CD8-positive, alpha-beta memory T cell (primary cell): ENCODE data around the gene DNASE1L1. TPM values are rescaled to one million over a fixed set of nuclear protein-coding genes. Genes with fewer than 3 reads are reported as not detected.

Source experiments
- CTCF ChIA-PET: fragments of 350-600 bp; sonication (Branson Sonifier 250); formaldehyde crosslinking; loops from one replicate; lab custom pipeline; 2021; ENCODE audit warnings: antibody characterized with exemption; lab: Charles Lee
- POLR2A ChIA-PET: fragments of 350-600 bp; sonication (Branson Sonifier 250); formaldehyde crosslinking; loops from one replicate; lab custom pipeline; 2021; ENCODE audit warnings: antibody characterized with exemption; lab: Charles Lee
- DNase-seq, 5 donors: peaks; one replicate each; pipeline versions ENCODE4 v3.0.0 to v3.0.0-alpha.2; 2020 to 2022; ENCODE audit warnings: mixed read lengths in 1 of 5
- H3K27ac ChIP-seq: one replicate; pipeline ENCODE4 v1.7.0; 2013; ENCODE audit warnings: low read depth, mild to moderate bottlenecking, low read length, moderate library complexity
- H3K27me3 ChIP-seq: 2 replicates; pipeline ENCODE4 v1.7.0; 2013; ENCODE audit warnings: low read length, mild to moderate bottlenecking; ENCODE audit not compliant: insufficient read depth, poor library complexity, severe bottlenecking
- H3K36me3 ChIP-seq: 2 replicates; pipeline ENCODE4 v1.7.0; 2013; ENCODE audit warnings: mild to moderate bottlenecking, low read length, moderate library complexity; ENCODE audit not compliant: insufficient read depth
- H3K4me1 ChIP-seq: 2 replicates; pipeline ENCODE4 v1.7.0; 2013; ENCODE audit warnings: mild to moderate bottlenecking, low read length, moderate library complexity; ENCODE audit not compliant: insufficient read depth
- H3K4me3 ChIP-seq: 2 replicates; pipeline ENCODE4 v1.7.0; 2013; ENCODE audit warnings: mild to moderate bottlenecking, low read length
- H3K9me3 ChIP-seq: 2 replicates; pipeline ENCODE4 v1.7.0; 2013; ENCODE audit warnings: mild to moderate bottlenecking, low read length
- H3K27ac Mint-ChIP-seq, 8 donors: one replicate each; pipeline ENCODE4 v1.8.0; 2020 to 2021; ENCODE audit warnings: mixed read lengths in 8 of 8, mild to moderate bottlenecking in 6 of 8, inconsistent platforms in 3 of 8, moderate library complexity in 3 of 8
- H3K27me3 Mint-ChIP-seq, 2 donors: one replicate each; pipeline ENCODE4 v1.8.0; 2020 to 2021; ENCODE audit warnings: mixed read lengths in 2 of 2, mild to moderate bottlenecking in 1 of 2, moderate library complexity in 1 of 2
- H3K36me3 Mint-ChIP-seq, 3 donors: one replicate each; pipeline ENCODE4 v1.8.0; 2020 to 2021; ENCODE audit warnings: mixed read lengths in 3 of 3, inconsistent platforms in 1 of 3, mild to moderate bottlenecking in 1 of 3
- H3K4me1 Mint-ChIP-seq, 3 donors: one replicate each; pipeline ENCODE4 v1.8.0; 2020 to 2021; ENCODE audit warnings: mixed read lengths in 3 of 3, inconsistent platforms in 1 of 3, mild to moderate bottlenecking in 1 of 3
- H3K4me3 Mint-ChIP-seq, 7 donors: one replicate each; pipeline ENCODE4 v1.8.0; 2020 to 2021; ENCODE audit warnings: mixed read lengths in 7 of 7, mild to moderate bottlenecking in 6 of 7, moderate library complexity in 4 of 7, inconsistent platforms in 2 of 7
- H3K9me3 Mint-ChIP-seq, 5 donors: one replicate each; pipeline ENCODE4 v1.8.0; 2020 to 2022; ENCODE audit warnings: mixed read lengths in 5 of 5, mild to moderate bottlenecking in 3 of 5, moderate library complexity in 2 of 5, inconsistent platforms in 1 of 5
- polyA plus RNA-seq: library from polyadenylated mRNA; unstranded; fragments of 300-500 nt; fragmentation: Illumina TruSeq; gene quantifications from one replicate; pipeline ENCODE4 v1.2.3, GENCODE V29; 2021
- total RNA-seq, 2 experiments: library from RNA; stranded (reverse); gene quantifications; one replicate each; pipeline ENCODE4 v1.2.3, GENCODE V29; 2021

Gene DNASE1L1
- total and polyA plus RNA-seq, 3 experiments from 2014 or later = 9.8 to 19.1 (median 10.1) TPM

DNA sequence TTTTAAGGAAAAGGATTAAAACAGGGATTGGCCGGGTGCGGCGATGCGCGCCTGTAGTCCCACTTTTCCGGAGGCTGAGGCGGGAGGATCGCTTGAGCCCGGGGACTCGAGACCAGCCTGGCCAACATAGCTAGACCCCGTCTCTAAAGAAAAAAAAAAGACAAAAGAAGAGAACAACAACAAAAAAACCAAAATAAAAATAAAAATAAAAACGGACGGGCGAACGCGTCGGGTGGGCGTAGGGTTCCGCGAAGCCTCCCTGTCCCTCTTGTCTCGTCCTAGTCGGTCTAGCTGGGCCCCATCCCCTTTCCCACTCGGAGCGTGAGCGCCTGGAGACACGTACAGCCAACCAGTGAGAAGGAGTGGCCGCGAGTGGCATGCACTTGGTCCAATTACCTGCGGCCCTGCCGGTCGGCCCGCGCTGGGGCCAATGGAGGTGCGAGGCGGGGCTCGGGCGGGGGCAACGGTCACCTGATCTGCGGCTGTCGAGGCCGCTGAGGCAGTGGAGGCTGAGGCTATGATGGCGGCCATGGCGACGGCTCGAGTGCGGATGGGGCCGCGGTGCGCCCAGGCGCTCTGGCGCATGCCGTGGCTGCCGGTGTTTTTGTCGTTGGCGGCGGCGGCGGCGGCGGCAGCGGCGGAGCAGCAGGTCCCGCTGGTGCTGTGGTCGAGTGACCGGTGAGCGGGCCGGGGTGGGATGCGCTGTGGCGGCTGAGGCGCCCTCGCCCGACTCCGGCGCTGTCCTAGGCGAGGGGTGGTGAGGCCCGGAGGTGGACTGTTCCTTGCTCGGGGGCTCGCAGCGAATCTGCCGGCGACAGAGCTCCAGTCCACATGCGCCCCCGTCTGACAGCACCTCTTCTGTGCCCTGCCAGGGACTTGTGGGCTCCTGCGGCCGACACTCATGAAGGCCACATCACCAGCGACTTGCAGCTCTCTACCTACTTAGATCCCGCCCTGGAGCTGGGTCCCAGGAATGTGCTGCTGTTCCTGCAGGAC is 19.4 kb upstream of the DNASE1L1 start, which contains the start of gene ATP6AP1:
ATP6AP1 (plus strand) TSS at position 502 of the 996 bp plus-strand sequence; CDS start at position 518, 16 bp downstream.
- H3K9me3 Mint-ChIP-seq = peaks cover 0 to 2% (median 0%) of the 10 kb centered on the region in 5 donors
- no peaks in the 10 kb centered on the region for H3K9me3 ChIP-seq
- H3K36me3 ChIP-seq = no peaks in the 10 kb centered on the region
- H3K27ac Mint-ChIP-seq = peak within 1 kb of the TSS; percentile 65 to 93 (median 87)
- peak; percentile 77 to 93 (median 87) for DNase-seq
- ChIA-PET CTCF (interaction anchor here (0.9 to 1.7 kb wide), 5 partner anchors 13 to 30 kb away, joined by 3 to 5 read pairs (median 4); partner anchors contain the start of gene RPL10), POLR2A (interaction anchor here (0.6 to 2.3 kb wide), 6 partner anchors 13 to 62 kb away, joined by 3 to 12 read pairs (median 4); partner anchors contain the start of gene SLC10A3)
- H3K4me1 ChIP-seq = peaks cover 14% of the 10 kb centered on the region
- peaks cover 21 to 26% (median 21%) of the 10 kb centered on the region in 3 donors for H3K4me1 Mint-ChIP-seq
- peak within 1 kb of the TSS; percentile 61 for H3K27ac ChIP-seq
- peaks cover 0 to 24% (median 0%) of the 10 kb centered on the region in 3 donors for H3K36me3 Mint-ChIP-seq
- H3K27me3 Mint-ChIP-seq = peaks cover 0 to 2% of the 10 kb centered on the region in 2 donors
- H3K4me3 Mint-ChIP-seq = peak within 1 kb of the TSS; percentile 74 to 92 (median 83)
- peak within 1 kb of the TSS; percentile 59 for H3K4me3 ChIP-seq
- no peaks in the 10 kb centered on the region for H3K27me3 ChIP-seq

DNA sequence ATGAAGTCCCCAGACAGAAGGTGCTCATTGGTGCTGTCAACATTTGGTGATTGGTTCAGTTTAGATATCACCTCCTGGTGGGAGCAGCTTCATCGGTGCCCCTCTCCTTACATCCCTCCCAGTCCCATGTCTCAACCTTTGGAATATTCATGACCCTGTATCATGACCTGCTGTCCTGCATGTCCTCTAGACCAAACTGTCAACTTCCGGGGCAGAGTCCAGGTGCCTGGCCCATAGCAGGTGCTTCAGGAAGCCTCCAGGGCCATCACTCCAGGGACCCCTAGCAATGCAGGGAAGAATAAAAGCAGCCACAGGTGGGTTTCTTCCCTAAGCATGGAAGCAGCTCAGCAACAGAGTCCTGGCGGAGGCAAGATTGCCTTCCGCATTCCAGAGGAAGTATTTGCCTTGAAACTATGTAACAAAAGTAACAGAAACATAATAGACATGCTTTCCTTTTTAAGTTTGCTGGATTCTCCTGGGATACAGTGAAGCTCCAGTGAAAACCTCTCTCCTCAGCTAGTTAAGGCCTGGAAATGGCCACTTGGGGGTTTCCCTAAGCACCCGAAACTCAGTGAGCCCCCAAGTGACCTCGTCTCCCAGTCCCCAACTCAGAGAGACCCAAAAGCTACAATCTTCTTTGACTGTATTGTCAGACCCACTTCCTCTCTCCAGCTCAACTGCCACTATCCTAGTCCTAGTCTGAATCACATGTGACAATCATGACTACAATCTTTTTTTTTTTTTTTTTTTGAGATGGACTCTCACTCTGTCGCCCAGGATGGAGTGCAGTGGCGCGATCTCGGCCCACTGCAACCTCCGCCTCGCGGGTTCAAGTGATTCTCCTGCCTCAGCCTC is 18.1 kb upstream of the DNASE1L1 start:
- H3K4me1 ChIP-seq = peaks cover 14% of the 10 kb centered on the region
- Mint-ChIP-seq H3K27ac (peak overlapping the region in 4 of 8 donors; percentile 63 to 93 (median 76)), H3K36me3 (peaks cover 0 to 12% (median 0%) of the 10 kb centered on the region in 3 donors), H3K4me1 (peaks cover 21 to 26% (median 21%) of the 10 kb centered on the region in 3 donors), H3K9me3 (peaks cover 0 to 2% (median 0%) of the 10 kb centered on the region in 5 donors), H3K4me3 (peak overlapping the region in 1 of 7 donors; percentile 20), H3K27me3 (peaks cover 0 to 2% of the 10 kb centered on the region in 2 donors)
- DNase-seq = no peak
- no peaks in the 10 kb centered on the region for H3K36me3 ChIP-seq
- H3K27me3 ChIP-seq = no peaks in the 10 kb centered on the region
- ChIA-PET POLR2A (interaction anchor here (0.7 to 0.8 kb wide), 2 partner anchors 61 to 98 kb away, joined by 3 to 7 read pairs; no protein-coding TSS in a partner anchor), CTCF (interaction anchor here (0.9 kb wide), 1 partner anchor 18 kb away, joined by 4 read pairs; no protein-coding TSS in a partner anchor)
- H3K9me3 ChIP-seq = no peaks in the 10 kb centered on the region
- H3K27ac ChIP-seq = no peak overlapping the region
- H3K4me3 ChIP-seq = no peak overlapping the region

DNA sequence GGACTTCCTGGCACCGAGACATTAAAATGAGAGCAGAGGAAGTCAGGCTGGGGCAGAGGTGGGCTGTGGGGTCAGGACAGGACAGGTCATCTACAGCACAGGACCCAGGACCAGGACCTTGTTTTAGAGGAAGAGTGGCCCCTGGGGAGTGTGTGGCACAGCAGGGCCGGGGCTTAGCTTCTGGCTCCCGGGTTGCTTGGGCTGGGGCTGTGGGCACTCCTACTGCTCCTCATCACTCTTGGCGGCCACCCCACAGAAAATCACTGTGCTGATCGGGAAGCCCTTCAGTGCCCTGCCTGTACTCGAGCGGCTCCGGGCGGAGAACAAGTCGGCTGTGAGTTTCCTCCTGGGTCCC is 11.3 kb upstream of the DNASE1L1 start:
- no peak overlapping the region for H3K4me3 Mint-ChIP-seq
- POLR2A ChIA-PET = interaction anchor here (0.6 kb wide), 1 partner anchor 54 kb away, joined by 10 read pairs; no protein-coding TSS in a partner anchor
- H3K4me1 ChIP-seq = no peaks in the 10 kb centered on the region
- no peak for DNase-seq
- no peaks in the 10 kb centered on the region for H3K9me3 ChIP-seq
- H3K27me3 ChIP-seq = no peaks in the 10 kb centered on the region
- H3K27ac ChIP-seq = no peak overlapping the region
- H3K9me3 Mint-ChIP-seq = peaks cover 0 to 2% (median 0%) of the 10 kb centered on the region in 5 donors
- H3K4me3 ChIP-seq = no peak overlapping the region
- CTCF ChIA-PET = interaction anchor here (0.8 kb wide), 1 partner anchor 47 kb away, joined by 3 read pairs; no protein-coding TSS in a partner anchor
- no peak overlapping the region for H3K27ac Mint-ChIP-seq
- H3K4me1 Mint-ChIP-seq = no peaks in the 10 kb centered on the region
- no peaks in the 10 kb centered on the region for H3K36me3 ChIP-seq
- H3K36me3 Mint-ChIP-seq = peaks cover 0 to 8% (median 0%) of the 10 kb centered on the region in 3 donors
- H3K27me3 Mint-ChIP-seq = peaks cover 0 to 2% of the 10 kb centered on the region in 2 donors

DNA sequence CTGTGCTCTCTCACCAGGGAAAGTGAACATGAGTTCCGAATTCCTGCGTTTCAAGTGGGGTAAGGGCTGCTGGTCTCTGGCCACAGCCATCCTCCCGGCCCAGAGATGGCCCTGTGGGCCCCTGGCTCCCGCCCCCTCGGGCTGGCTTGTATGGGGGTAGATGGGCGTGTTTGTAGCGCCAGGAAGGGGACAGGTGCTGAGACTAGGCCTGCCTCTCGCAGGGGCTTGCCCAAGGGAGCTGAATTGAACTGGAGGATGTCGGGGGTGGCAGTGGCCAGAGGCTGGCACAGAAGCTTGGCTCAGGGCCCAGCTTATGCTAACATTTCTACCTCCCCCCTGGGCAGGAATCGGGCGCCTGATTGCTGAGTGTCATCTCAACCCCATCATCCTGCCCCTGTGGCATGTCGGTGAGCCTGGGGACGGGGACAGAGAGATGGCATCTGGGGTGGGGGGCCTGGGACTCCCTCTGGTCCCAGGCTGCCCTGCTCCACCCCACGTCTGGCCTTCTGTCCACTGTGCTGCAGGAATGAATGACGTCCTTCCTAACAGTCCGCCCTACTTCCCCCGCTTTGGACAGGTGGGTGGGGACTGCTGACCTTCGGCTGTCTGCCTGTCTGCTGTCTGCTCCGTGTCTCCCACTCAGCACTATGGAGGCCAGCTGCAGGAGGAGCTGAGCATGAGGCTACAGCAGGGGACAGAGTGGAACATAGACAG is 10.8 kb upstream of the DNASE1L1 start:
- Histone ChIP-seq H3K4me1 (no peaks in the 10 kb centered on the region), H3K4me3 (no peak overlapping the region), H3K27ac (no peak overlapping the region), H3K9me3 (no peaks in the 10 kb centered on the region), H3K27me3 (no peaks in the 10 kb centered on the region), H3K36me3 (no peaks in the 10 kb centered on the region)
- H3K4me3 Mint-ChIP-seq = no peak overlapping the region
- H3K27ac Mint-ChIP-seq = no peak overlapping the region
- ChIA-PET CTCF (no interaction called here), POLR2A (no interaction called here)
- no peak for DNase-seq
- H3K27me3 Mint-ChIP-seq = peaks cover 0 to 2% of the 10 kb centered on the region in 2 donors
- H3K4me1 Mint-ChIP-seq = no peaks in the 10 kb centered on the region
- peaks cover 0 to 10% (median 0%) of the 10 kb centered on the region in 3 donors for H3K36me3 Mint-ChIP-seq
- peaks cover 0 to 2% (median 0%) of the 10 kb centered on the region in 5 donors for H3K9me3 Mint-ChIP-seq

DNA sequence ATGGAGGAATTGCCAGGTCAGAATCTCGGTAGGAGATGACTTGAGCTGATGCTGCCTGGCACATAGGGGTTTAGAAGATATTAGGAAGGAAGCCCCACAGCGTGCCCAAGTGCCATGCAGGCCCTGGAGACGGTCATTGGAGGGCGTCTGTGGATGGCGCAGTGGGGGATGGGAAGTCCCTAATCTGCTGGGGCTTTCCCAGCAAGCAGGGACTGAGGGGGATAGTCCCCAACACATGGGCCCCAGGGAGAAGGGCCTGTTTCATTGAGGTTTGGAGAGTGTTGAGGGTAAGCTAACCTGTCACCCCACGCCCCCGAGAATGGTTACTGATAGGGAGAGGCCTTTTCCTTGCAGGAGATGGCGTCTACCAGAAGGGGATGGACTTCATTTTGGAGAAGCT is 10.1 kb upstream of the DNASE1L1 start:
- Histone ChIP-seq H3K4me1 (no peaks in the 10 kb centered on the region), H3K27me3 (no peaks in the 10 kb centered on the region), H3K27ac (no peak overlapping the region), H3K36me3 (no peaks in the 10 kb centered on the region), H3K4me3 (no peak overlapping the region), H3K9me3 (no peaks in the 10 kb centered on the region)
- Mint-ChIP-seq H3K4me1 (no peaks in the 10 kb centered on the region), H3K27ac (peak overlapping the region in 2 of 8 donors; percentile 75 to 89), H3K36me3 (peaks cover 0 to 10% (median 0%) of the 10 kb centered on the region in 3 donors), H3K9me3 (peaks cover 0 to 2% (median 0%) of the 10 kb centered on the region in 5 donors), H3K4me3 (peak overlapping the region in 1 of 7 donors; percentile 78), H3K27me3 (peaks cover 0 to 2% of the 10 kb centered on the region in 2 donors)
- CTCF ChIA-PET = no interaction called here
- POLR2A ChIA-PET = no interaction called here
- no peak for DNase-seq

DNA sequence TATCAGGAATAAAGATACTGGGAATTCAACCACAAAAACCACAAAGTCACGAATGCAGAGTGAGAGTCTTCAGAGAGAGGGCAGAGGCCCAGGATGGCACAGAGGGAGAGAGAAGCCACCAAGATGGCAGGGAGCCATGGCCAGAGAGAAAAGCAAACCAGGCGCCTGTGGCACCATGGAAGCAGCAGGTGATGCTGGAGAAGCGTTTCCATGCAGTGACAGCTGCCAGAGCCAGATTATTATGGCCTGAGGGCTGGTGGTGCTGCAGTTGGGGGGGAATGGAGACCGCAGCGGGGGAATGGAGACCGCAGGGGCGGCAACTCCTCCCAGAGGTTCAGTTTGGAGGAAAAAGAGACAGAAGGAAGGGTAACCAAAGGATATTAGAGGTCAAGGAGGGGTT is 8.1 kb upstream of the DNASE1L1 start:
- no peaks in the 10 kb centered on the region for H3K27me3 ChIP-seq
- H3K27me3 Mint-ChIP-seq = peaks cover 0 to 2% of the 10 kb centered on the region in 2 donors
- ChIA-PET CTCF (no interaction called here), POLR2A (no interaction called here)
- no peaks in the 10 kb centered on the region for H3K9me3 Mint-ChIP-seq
- H3K4me3 ChIP-seq = no peak overlapping the region
- H3K4me1 ChIP-seq = peaks cover 9% of the 10 kb centered on the region
- H3K4me3 Mint-ChIP-seq = no peak overlapping the region
- no peak for DNase-seq
- no peaks in the 10 kb centered on the region for H3K9me3 ChIP-seq
- no peaks in the 10 kb centered on the region for H3K36me3 ChIP-seq
- peaks cover 5 to 7% (median 5%) of the 10 kb centered on the region in 3 donors for H3K4me1 Mint-ChIP-seq
- no peak overlapping the region for H3K27ac Mint-ChIP-seq
- peaks cover 0 to 15% (median 2%) of the 10 kb centered on the region in 3 donors for H3K36me3 Mint-ChIP-seq
- no peak overlapping the region for H3K27ac ChIP-seq

DNA sequence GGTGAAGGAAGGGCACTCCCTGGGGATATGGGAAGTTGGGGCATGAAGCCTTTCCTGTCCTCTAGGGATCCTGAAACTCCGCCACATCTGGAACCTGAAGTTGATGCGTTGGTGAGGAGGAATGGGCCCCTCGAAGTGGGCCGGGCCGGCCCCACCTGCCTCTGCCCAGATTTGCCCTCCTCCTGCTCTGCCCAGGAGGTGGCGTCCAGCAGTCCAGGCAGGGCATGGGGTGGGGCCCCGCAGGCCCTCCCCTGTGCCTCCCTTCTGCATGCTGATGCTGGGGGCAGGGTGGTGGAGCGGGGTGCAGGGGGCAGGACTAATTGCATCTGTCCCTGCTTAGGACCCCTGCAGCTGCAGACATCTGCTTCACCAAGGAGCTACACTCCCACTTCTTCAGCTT is 4.1 kb upstream of the DNASE1L1 start:
- peaks cover 0 to 5% of the 10 kb centered on the region in 2 donors for H3K27me3 Mint-ChIP-seq
- CTCF ChIA-PET = interaction anchor here (1.3 to 1.5 kb wide), 2 partner anchors 13 to 15 kb away, joined by 3 to 5 read pairs; partner anchors contain the start of gene ATP6AP1
- peak overlapping the region in 6 of 8 donors; percentile 36 to 93 (median 84) for H3K27ac Mint-ChIP-seq
- no peaks in the 10 kb centered on the region for H3K9me3 Mint-ChIP-seq
- Histone ChIP-seq H3K36me3 (no peaks in the 10 kb centered on the region), H3K27me3 (no peaks in the 10 kb centered on the region), H3K9me3 (no peaks in the 10 kb centered on the region), H3K4me1 (peaks cover 9% of the 10 kb centered on the region), H3K27ac (no peak overlapping the region), H3K4me3 (no peak overlapping the region)
- POLR2A ChIA-PET = interaction anchor here (1.2 kb wide), 1 partner anchor 22 kb away, joined by 3 read pairs; no protein-coding TSS in a partner anchor
- DNase-seq = no peak
- peaks cover 0 to 9% (median 2%) of the 10 kb centered on the region in 3 donors for H3K36me3 Mint-ChIP-seq
- H3K4me3 Mint-ChIP-seq = peak overlapping the region in 3 of 7 donors; percentile 78 to 85 (median 79)
- H3K4me1 Mint-ChIP-seq = peaks cover 7 to 23% (median 10%) of the 10 kb centered on the region in 3 donors
